NCI-H69 (cell line): ENCODE measurements around the gene HDAC2.

Experiments used
- DNase-seq: peaks from one replicate; lab custom pipeline; 2025; lab: John Stamatoyannopoulos, UW

Gene HDAC2

GRCh38 chr6:113909224-113909856 is 61.6 kb downstream of the HDAC2 start:
- peak; percentile 65 for DNase-seq

DNA sequence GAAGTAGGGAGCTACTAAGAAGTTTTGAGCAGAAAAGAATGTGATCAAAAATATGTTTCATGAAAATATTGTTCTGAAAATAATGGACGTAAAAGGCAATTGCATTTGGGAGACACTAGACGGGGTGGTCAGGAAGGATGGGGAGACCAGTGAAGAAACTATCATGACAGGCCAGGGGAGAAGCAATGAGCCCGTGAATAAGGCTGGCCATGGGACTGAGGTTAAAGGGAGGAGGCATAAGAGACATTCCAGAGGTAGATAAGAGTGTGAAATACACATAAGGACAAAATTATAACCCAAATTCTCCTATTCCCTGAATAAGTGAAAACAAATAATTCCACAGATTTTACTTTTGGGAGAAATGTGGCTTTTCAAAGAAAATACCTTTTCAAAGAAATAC is 62.1 kb downstream of the HDAC2 start:
- no peak for DNase-seq

- DNase-seq, result no peak
Observed at GRCh38 chr6:113907102-113907815, 63.7 kb downstream of the HDAC2 start.

DNA sequence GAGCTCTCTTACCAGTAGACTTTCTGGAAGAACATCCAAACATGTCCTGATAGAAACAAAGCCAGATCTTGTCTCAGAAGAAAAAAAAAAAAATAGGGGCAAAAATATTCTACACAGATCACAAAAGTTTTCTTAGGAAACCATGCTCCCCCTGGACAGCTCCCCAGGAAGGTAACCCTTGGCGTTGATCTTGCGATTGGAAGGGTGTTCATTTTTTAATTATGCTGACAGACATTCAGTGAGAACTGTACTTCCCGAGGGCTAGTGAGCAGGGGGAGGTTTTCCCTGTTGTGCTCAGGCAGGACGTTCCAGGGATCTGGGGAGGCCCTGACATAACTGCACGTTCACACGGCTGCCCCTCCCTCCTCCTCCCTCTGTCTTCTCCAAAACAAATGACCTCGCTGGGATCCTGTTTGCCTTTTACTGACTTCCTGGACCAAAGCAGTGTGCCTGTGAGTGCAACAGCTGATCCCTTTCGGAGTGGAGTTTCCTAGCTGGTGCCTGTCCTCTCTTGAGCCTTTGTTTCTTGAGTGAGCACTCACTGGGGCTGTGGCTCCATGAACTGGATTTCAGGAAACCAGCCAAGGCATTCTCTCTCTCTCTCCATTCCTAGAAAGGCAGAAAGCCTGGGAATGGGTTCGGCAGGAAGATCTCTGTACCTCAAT is 67.2 kb downstream of the HDAC2 start:
- DNase-seq, result peak; percentile 61

GRCh38 chr6:113901482-113901881 is 69.5 kb downstream of the HDAC2 start:
- no peak for DNase-seq

GRCh38 chr6:113894712-113895674 is 76.0 kb downstream of the HDAC2 start:
- no peak for DNase-seq

- DNase-seq, result no peak
Observed at GRCh38 chr6:113893866-113894265, 77.1 kb downstream of the HDAC2 start.

- no peak for DNase-seq
Observed at GRCh38 chr6:113893451-113893850, 77.5 kb downstream of the HDAC2 start.

GRCh38 chr6:113888956-113889630 is 81.9 kb downstream of the HDAC2 start:
- no peak for DNase-seq

GRCh38 chr6:113888493-113888892 is 82.5 kb downstream of the HDAC2 start:
- no peak for DNase-seq

DNA sequence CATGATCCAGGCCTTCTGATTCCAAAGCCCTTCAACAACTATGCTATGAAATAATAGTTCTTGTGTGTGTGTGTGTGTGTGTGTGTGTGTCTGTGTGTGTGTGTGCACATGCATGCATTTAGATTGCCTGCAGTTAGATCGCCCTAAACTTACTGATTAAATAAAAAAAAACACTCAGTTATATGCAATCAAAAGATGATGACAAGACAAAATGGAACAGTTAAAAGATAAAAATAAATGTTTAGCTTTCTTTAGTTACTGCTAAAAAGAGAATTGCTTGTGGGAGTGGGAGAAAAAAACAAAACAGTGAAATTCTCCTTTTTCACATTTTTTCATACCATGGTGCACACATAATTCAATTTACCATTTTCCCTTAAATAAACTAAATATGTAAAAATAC is 84.4 kb downstream of the HDAC2 start:
- DNase-seq, result no peak

DNA sequence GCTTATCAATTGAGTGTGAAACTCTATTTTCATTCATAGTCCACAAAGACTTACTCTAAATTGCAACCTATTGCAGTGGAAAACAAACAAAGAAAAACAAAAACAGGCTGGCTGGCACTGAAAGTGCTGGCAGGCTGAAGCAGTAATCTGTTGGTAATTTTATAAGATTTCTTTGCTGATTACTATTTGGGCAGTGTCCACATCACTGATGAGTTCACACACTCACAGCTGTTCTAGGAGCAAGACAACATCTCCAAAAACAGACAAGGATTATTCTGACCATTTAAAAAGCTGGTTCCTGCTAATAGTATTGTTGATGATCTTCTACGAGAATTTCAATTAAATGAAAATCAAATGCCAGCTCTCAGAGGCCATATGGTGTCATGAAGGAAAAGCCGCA is 86.9 kb downstream of the HDAC2 start:
- DNase-seq, result no peak
